ENCODE data around the gene SUCLA2. TPM values are rescaled to one million over a fixed set of nuclear protein-coding genes. Genes with fewer than 3 reads are reported as not detected.

SUCLA2 gene
- total and polyA plus RNA-seq, 2 of the 8 experiments (the other 6 are each of a cell fraction or from before 2014, with no cell fraction given) = 23.5 to 78.8 TPM

DNA sequence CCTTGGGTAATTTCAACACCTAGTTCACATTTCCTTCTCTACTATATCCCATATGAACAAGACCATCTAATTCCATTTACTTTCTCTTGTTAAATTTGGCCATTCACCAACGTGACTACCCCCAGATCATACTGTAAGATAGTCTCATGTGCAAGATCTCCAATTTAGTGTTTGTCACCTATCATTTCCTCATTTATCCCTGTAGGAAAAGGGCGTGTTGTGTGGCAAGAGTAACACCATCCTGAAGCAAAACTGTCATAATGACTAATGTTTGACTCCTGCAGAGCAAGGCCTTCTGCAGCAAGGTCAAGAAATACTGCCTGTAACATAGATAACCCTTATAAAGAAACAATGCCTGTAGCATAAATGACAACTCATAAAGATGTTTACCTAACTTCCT is 51.3 kb downstream of the SUCLA2 start:
- no peak overlapping the region for H2AFZ ChIP-seq (ENCODE audit: low read length)
- no peak overlapping the region for H2BK5ac ChIP-seq (ENCODE audit: low read depth, low read length)
- ChIA-PET CTCF (ENCODE audit: partially characterized antibody) (interaction anchor here (0.6 to 1.1 kb wide), 2 partner anchors 20 to 425 kb away, joined by 3 read pairs; no protein-coding TSS in a partner anchor), POLR2A (ENCODE audit: partially characterized antibody) (no interaction called here)
- no peak overlapping the region for H3K27ac ChIP-seq (ENCODE audit: low read depth, low read length)
- FAIRE-seq (no peak), DNase-seq (ENCODE audit: low read depth in 1 of 2, low spot score in 2 of 2) (no peak)
- no peak overlapping the region for H4K5ac ChIP-seq (ENCODE audit: insufficient read length, low read depth, low read length)
- H2BK120ac ChIP-seq (replicated peaks; ENCODE audit: low read depth, low read length) = no peak overlapping the region
- no peak overlapping the region for H3K4me2 ChIP-seq (ENCODE audit: insufficient read depth in 1 of 2, low read depth in 2 of 2, low read length in 2 of 2)
- peaks cover 0 to 22% (median 12%) of the 10 kb centered on the region in 4 experiments; a peak in 6 of 8 replicates for H3K36me3 ChIP-seq (ENCODE audit: control insufficient read depth in 2 of 4, insufficient read depth in 4 of 4, low read length in 3 of 4)
- no peak overlapping the region for H4K91ac ChIP-seq (replicated peaks; ENCODE audit: insufficient read length, low read length)
- no peak overlapping the region for H2BK20ac ChIP-seq (ENCODE audit: low read length)
- no peak overlapping the region for H4K8ac ChIP-seq (ENCODE audit: extremely low read depth, insufficient read depth, low read length)
- no peak overlapping the region for H3K4me3 ChIP-seq (ENCODE audit: extremely low read depth in 1 of 4, insufficient read depth in 2 of 4, low read depth in 3 of 4, low read length in 4 of 4)
- H2BK15ac ChIP-seq (ENCODE audit: low read length) = no peak overlapping the region
- no peaks in the 10 kb centered on the region for H3K23me2 ChIP-seq (ENCODE audit: low read depth, low read length)
- H4K20me1 ChIP-seq (replicated peaks in 1 of 2; ENCODE audit: control insufficient read depth in 1 of 2, insufficient read depth in 2 of 2, low read length in 2 of 2) = no peaks in the 10 kb centered on the region
- H3K14ac ChIP-seq (ENCODE audit: insufficient read length) = no peak overlapping the region
- no peak overlapping the region for H3K4ac ChIP-seq (replicated peaks; ENCODE audit: insufficient read length, low read depth, low read length)
- no peaks in the 10 kb centered on the region for H3K4me1 ChIP-seq (replicated peaks in 1 of 4; ENCODE audit: control insufficient read depth in 3 of 4, insufficient read depth in 4 of 4, low read length in 3 of 4)
- TF ChIP-seq TAF1 (IDR thresholded peaks at IDR 0.05; ENCODE audit: low read depth, low read length) (no peak), SRF (IDR thresholded peaks at IDR 0.05; ENCODE audit: low read depth, low read length) (no peak), NRF1 (IDR thresholded peaks at IDR 0.05; ENCODE audit: low read depth, low read length) (no peak), YY1 (IDR thresholded peaks at IDR 0.05; ENCODE audit: low read depth, low read length) (no peak)
- H3K79me2 ChIP-seq (ENCODE audit: control insufficient read depth in 1 of 2, insufficient read depth in 2 of 2, low read length in 2 of 2) = no peaks in the 10 kb centered on the region
- no peaks in the 10 kb centered on the region for H3K79me1 ChIP-seq (ENCODE audit: low read depth, low read length)
- no peak overlapping the region for H3K18ac ChIP-seq (ENCODE audit: extremely low read depth, low read length)
- H3K9ac ChIP-seq (replicated peaks in 1 of 4; ENCODE audit: extremely low read depth in 1 of 4, low read depth in 3 of 4, low read length in 3 of 4) = no peak overlapping the region
- no peaks in the 10 kb centered on the region for H3K9me3 ChIP-seq (ENCODE audit: insufficient read depth in 2 of 2, low read depth in 1 of 2, low read length in 1 of 2)
- WGBS, 2 experiments (ENCODE audit: extremely low coverage in 1 of 2, insufficient coverage in 1 of 2, insufficient read length in 1 of 2, insufficient replicate concordance in 2 of 2, low coverage in 1 of 2, low lambda C conversion rate in 2 of 2, missing lambda C conversion rate in 1 of 2) = 90% methylated on average over 2 of the region's 2 CpGs; no CpG with 5 or more reads in 1 of the 2 experiments
- no peak overlapping the region for H2BK12ac ChIP-seq (ENCODE audit: low read depth, low read length)
- H3K23ac ChIP-seq (ENCODE audit: insufficient read length) = no peak overlapping the region
- no peak overlapping the region for H3K56ac ChIP-seq (replicated peaks; ENCODE audit: insufficient read length, low read depth, low read length)
- H2AK5ac ChIP-seq (ENCODE audit: low read depth, low read length) = no peak overlapping the region
- H3K27me3 ChIP-seq (replicated peaks in 1 of 4; ENCODE audit: control insufficient read depth in 3 of 4, extremely low read depth in 1 of 4, insufficient read depth in 3 of 4, low read length in 3 of 4) = no peaks in the 10 kb centered on the region
